CD8-positive, alpha-beta memory T cell (primary cell): Measurements from ENCODE around the gene SLC28A1. TPM values are rescaled to one million over a fixed set of nuclear protein-coding genes. Genes with fewer than 3 reads are reported as not detected.
"Not testable (repeated sequence)": the region's sequence is repeated elsewhere in the genome, so short reads cannot be mapped to it uniquely, and the experiment has no call there.

ENCODE experiments used
- CTCF ChIA-PET: fragments of 350-600 bp; sonication (Branson Sonifier 250); formaldehyde crosslinking; loops from one replicate; lab custom pipeline; 2021; ENCODE audit warnings: antibody characterized with exemption; lab: Charles Lee
- POLR2A ChIA-PET: fragments of 350-600 bp; sonication (Branson Sonifier 250); formaldehyde crosslinking; loops from one replicate; lab custom pipeline; 2021; ENCODE audit warnings: antibody characterized with exemption; lab: Charles Lee
- DNase-seq, 5 donors: peaks; one replicate each; pipeline versions ENCODE4 v3.0.0 to v3.0.0-alpha.2; 2020 to 2022; ENCODE audit warnings: mixed read lengths in 1 of 5
- H3K27ac ChIP-seq: one replicate; pipeline ENCODE4 v1.7.0; 2013; ENCODE audit warnings: low read depth, mild to moderate bottlenecking, low read length, moderate library complexity
- H3K27me3 ChIP-seq: 2 replicates; pipeline ENCODE4 v1.7.0; 2013; ENCODE audit warnings: low read length, mild to moderate bottlenecking; ENCODE audit not compliant: insufficient read depth, poor library complexity, severe bottlenecking
- H3K36me3 ChIP-seq: 2 replicates; pipeline ENCODE4 v1.7.0; 2013; ENCODE audit warnings: mild to moderate bottlenecking, low read length, moderate library complexity; ENCODE audit not compliant: insufficient read depth
- H3K4me1 ChIP-seq: 2 replicates; pipeline ENCODE4 v1.7.0; 2013; ENCODE audit warnings: mild to moderate bottlenecking, low read length, moderate library complexity; ENCODE audit not compliant: insufficient read depth
- H3K4me3 ChIP-seq: 2 replicates; pipeline ENCODE4 v1.7.0; 2013; ENCODE audit warnings: mild to moderate bottlenecking, low read length
- H3K9me3 ChIP-seq: 2 replicates; pipeline ENCODE4 v1.7.0; 2013; ENCODE audit warnings: mild to moderate bottlenecking, low read length
- H3K27ac Mint-ChIP-seq, 8 donors: one replicate each; pipeline ENCODE4 v1.8.0; 2020 to 2021; ENCODE audit warnings: mixed read lengths in 8 of 8, mild to moderate bottlenecking in 6 of 8, inconsistent platforms in 3 of 8, moderate library complexity in 3 of 8
- H3K27me3 Mint-ChIP-seq, 2 donors: one replicate each; pipeline ENCODE4 v1.8.0; 2020 to 2021; ENCODE audit warnings: mixed read lengths in 2 of 2, mild to moderate bottlenecking in 1 of 2, moderate library complexity in 1 of 2
- H3K36me3 Mint-ChIP-seq, 3 donors: one replicate each; pipeline ENCODE4 v1.8.0; 2020 to 2021; ENCODE audit warnings: mixed read lengths in 3 of 3, inconsistent platforms in 1 of 3, mild to moderate bottlenecking in 1 of 3
- H3K4me1 Mint-ChIP-seq, 3 donors: one replicate each; pipeline ENCODE4 v1.8.0; 2020 to 2021; ENCODE audit warnings: mixed read lengths in 3 of 3, inconsistent platforms in 1 of 3, mild to moderate bottlenecking in 1 of 3
- H3K4me3 Mint-ChIP-seq, 7 donors: one replicate each; pipeline ENCODE4 v1.8.0; 2020 to 2021; ENCODE audit warnings: mixed read lengths in 7 of 7, mild to moderate bottlenecking in 6 of 7, moderate library complexity in 4 of 7, inconsistent platforms in 2 of 7
- H3K9me3 Mint-ChIP-seq, 5 donors: one replicate each; pipeline ENCODE4 v1.8.0; 2020 to 2022; ENCODE audit warnings: mixed read lengths in 5 of 5, mild to moderate bottlenecking in 3 of 5, moderate library complexity in 2 of 5, inconsistent platforms in 1 of 5
- polyA plus RNA-seq: library from polyadenylated mRNA; unstranded; fragments of 300-500 nt; fragmentation: Illumina TruSeq; gene quantifications from one replicate; pipeline ENCODE4 v1.2.3, GENCODE V29; 2021
- total RNA-seq, 2 experiments: library from RNA; stranded (reverse); gene quantifications; one replicate each; pipeline ENCODE4 v1.2.3, GENCODE V29; 2021

The SLC28A1 gene
- total and polyA plus RNA-seq, 3 experiments from 2014 or later: not detected

- Histone ChIP-seq H3K4me3 (no peak overlapping the region), H3K9me3 (no peaks in the 10 kb centered on the region), H3K27me3 (no peaks in the 10 kb centered on the region), H3K27ac (no peak overlapping the region), H3K4me1 (no peaks in the 10 kb centered on the region), H3K36me3 (no peaks in the 10 kb centered on the region)
- H3K4me1 Mint-ChIP-seq: no peaks in the 10 kb centered on the region
- peaks cover 0 to 11% (median 4%) of the 10 kb centered on the region in 3 donors for H3K36me3 Mint-ChIP-seq
- peaks cover 6 to 15% (median 12%) of the 10 kb centered on the region in 5 donors for H3K9me3 Mint-ChIP-seq
- H3K27me3 Mint-ChIP-seq: peaks cover 5 to 10% of the 10 kb centered on the region in 2 donors
- no peak for DNase-seq
- POLR2A ChIA-PET: no interaction called here
- H3K4me3 Mint-ChIP-seq: no peak overlapping the region
- H3K27ac Mint-ChIP-seq: peak overlapping the region in 1 of 8 donors; percentile 61
- CTCF ChIA-PET: interaction anchor here (1.5 kb wide), 1 partner anchor 8 kb away, joined by 3 read pairs; no protein-coding TSS in a partner anchor
These were observed 41.7 kb upstream of the SLC28A1 start for GRCh38 chr15:84842781-84843180.

GRCh38 chr15:84844964-84845363 is 39.5 kb upstream of the SLC28A1 start:
- Mint-ChIP-seq H3K4me1 (no peaks in the 10 kb centered on the region), H3K27me3 (peaks cover 5 to 10% of the 10 kb centered on the region in 2 donors), H3K36me3 (peaks cover 0 to 18% (median 6%) of the 10 kb centered on the region in 3 donors), H3K9me3 (peaks cover 6 to 15% (median 14%) of the 10 kb centered on the region in 5 donors), H3K4me3 (no peak overlapping the region), H3K27ac (no peak overlapping the region)
- Histone ChIP-seq H3K27ac (no peak overlapping the region), H3K9me3 (no peaks in the 10 kb centered on the region), H3K27me3 (no peaks in the 10 kb centered on the region), H3K4me1 (no peaks in the 10 kb centered on the region), H3K36me3 (no peaks in the 10 kb centered on the region), H3K4me3 (no peak overlapping the region)
- ChIA-PET POLR2A (interaction anchor here (0.7 kb wide), 1 partner anchor 159 kb away, joined by 3 read pairs; no protein-coding TSS in a partner anchor), CTCF (interaction anchor here (1.2 to 1.5 kb wide), 2 partner anchors 13 to 14 kb away, joined by 4 to 6 read pairs; no protein-coding TSS in a partner anchor)
- no peak for DNase-seq

GRCh38 chr15:84845631-84846030 is 38.8 kb upstream of the SLC28A1 start:
- H3K4me1 ChIP-seq, H3K9me3 ChIP-seq, H3K27ac ChIP-seq, H3K4me3 ChIP-seq, H3K27ac Mint-ChIP-seq, H3K4me1 Mint-ChIP-seq, H3K4me3 Mint-ChIP-seq, H3K36me3 ChIP-seq, H3K27me3 ChIP-seq: not testable (repeated sequence)
- CTCF ChIA-PET: interaction anchor here (1.2 to 1.5 kb wide), 2 partner anchors 13 to 15 kb away, joined by 4 to 6 read pairs; no protein-coding TSS in a partner anchor
- Mint-ChIP-seq H3K36me3 (peaks cover 0 to 18% (median 6%) of the 10 kb centered on the region in 3 donors), H3K27me3 (peaks cover 5 to 10% of the 10 kb centered on the region in 2 donors), H3K9me3 (peaks cover 6 to 15% (median 14%) of the 10 kb centered on the region in 5 donors)
- peak in 1 of 5 donors; percentile 13 for DNase-seq
- POLR2A ChIA-PET: interaction anchor here (0.7 kb wide), 1 partner anchor 158 kb away, joined by 3 read pairs; no protein-coding TSS in a partner anchor

GRCh38 chr15:84846269-84846668 is 38.2 kb upstream of the SLC28A1 start:
- Mint-ChIP-seq H3K27ac (no peak overlapping the region), H3K9me3 (peaks cover 6 to 15% (median 14%) of the 10 kb centered on the region in 5 donors), H3K27me3 (peaks cover 5 to 8% of the 10 kb centered on the region in 2 donors), H3K4me3 (no peak overlapping the region), H3K4me1 (no peaks in the 10 kb centered on the region), H3K36me3 (peaks cover 0 to 18% (median 6%) of the 10 kb centered on the region in 3 donors)
- POLR2A ChIA-PET: no interaction called here
- no peaks in the 10 kb centered on the region for H3K9me3 ChIP-seq
- no peak overlapping the region for H3K27ac ChIP-seq
- no peaks in the 10 kb centered on the region for H3K27me3 ChIP-seq
- no peaks in the 10 kb centered on the region for H3K4me1 ChIP-seq
- no peaks in the 10 kb centered on the region for H3K36me3 ChIP-seq
- no peak for DNase-seq
- no peak overlapping the region for H3K4me3 ChIP-seq
- CTCF ChIA-PET: interaction anchor here (1.5 kb wide), 1 partner anchor 16 kb away, joined by 4 read pairs; no protein-coding TSS in a partner anchor

- Mint-ChIP-seq H3K4me3 (no peak overlapping the region), H3K9me3 (peaks cover 6 to 15% (median 14%) of the 10 kb centered on the region in 5 donors), H3K27me3 (peaks cover under 1 to 4% of the 10 kb centered on the region in 2 donors), H3K36me3 (peaks cover 0 to 18% (median 6%) of the 10 kb centered on the region in 3 donors), H3K4me1 (no peaks in the 10 kb centered on the region), H3K27ac (no peak overlapping the region)
- Histone ChIP-seq H3K36me3 (no peaks in the 10 kb centered on the region), H3K9me3 (no peaks in the 10 kb centered on the region), H3K27me3 (no peaks in the 10 kb centered on the region), H3K4me1 (no peaks in the 10 kb centered on the region), H3K4me3 (no peak overlapping the region), H3K27ac (no peak overlapping the region)
- POLR2A ChIA-PET: no interaction called here
- no peak for DNase-seq
- CTCF ChIA-PET: no interaction called here
These were observed 37.1 kb upstream of the SLC28A1 start for GRCh38 chr15:84847382-84847781.

- no peaks in the 10 kb centered on the region for H3K4me1 Mint-ChIP-seq
- Histone ChIP-seq H3K4me3 (no peak overlapping the region), H3K4me1 (no peaks in the 10 kb centered on the region), H3K27ac (no peak overlapping the region), H3K36me3 (no peaks in the 10 kb centered on the region), H3K9me3 (no peaks in the 10 kb centered on the region), H3K27me3 (no peaks in the 10 kb centered on the region)
- no peak overlapping the region for H3K4me3 Mint-ChIP-seq
- H3K27ac Mint-ChIP-seq: no peak overlapping the region
- CTCF ChIA-PET: no interaction called here
- peaks cover 0 to 8% (median 5%) of the 10 kb centered on the region in 3 donors for H3K36me3 Mint-ChIP-seq
- POLR2A ChIA-PET: no interaction called here
- no peaks in the 10 kb centered on the region for H3K27me3 Mint-ChIP-seq
- DNase-seq: no peak
- peaks cover 1 to 6% (median 3%) of the 10 kb centered on the region in 5 donors for H3K9me3 Mint-ChIP-seq
These were observed 32.2 kb upstream of the SLC28A1 start for GRCh38 chr15:84852212-84852611.

- Histone ChIP-seq H3K27ac (no peak overlapping the region), H3K27me3 (no peaks in the 10 kb centered on the region), H3K4me3 (no peak overlapping the region), H3K4me1 (no peaks in the 10 kb centered on the region), H3K9me3 (no peaks in the 10 kb centered on the region), H3K36me3 (no peaks in the 10 kb centered on the region)
- POLR2A ChIA-PET: no interaction called here
- no peaks in the 10 kb centered on the region for H3K27me3 Mint-ChIP-seq
- H3K9me3 Mint-ChIP-seq: no peaks in the 10 kb centered on the region
- CTCF ChIA-PET: no interaction called here
- no peak overlapping the region for H3K4me3 Mint-ChIP-seq
- peak overlapping the region in 1 of 8 donors; percentile 53 for H3K27ac Mint-ChIP-seq
- DNase-seq: no peak
- H3K36me3 Mint-ChIP-seq: peaks cover 0 to 2% (median 0%) of the 10 kb centered on the region in 3 donors
- no peaks in the 10 kb centered on the region for H3K4me1 Mint-ChIP-seq
These were observed 29.3 kb upstream of the SLC28A1 start for GRCh38 chr15:84855136-84855535.

- H3K4me3 Mint-ChIP-seq: no peak overlapping the region
- no peaks in the 10 kb centered on the region for H3K9me3 Mint-ChIP-seq
- no peaks in the 10 kb centered on the region for H3K4me1 Mint-ChIP-seq
- H3K27ac ChIP-seq: no peak overlapping the region
- peak overlapping the region in 1 of 8 donors; percentile 11 for H3K27ac Mint-ChIP-seq
- H3K36me3 Mint-ChIP-seq: peaks cover 0 to 2% (median 0%) of the 10 kb centered on the region in 3 donors
- H3K4me1 ChIP-seq: no peaks in the 10 kb centered on the region
- no peaks in the 10 kb centered on the region for H3K27me3 ChIP-seq
- no peaks in the 10 kb centered on the region for H3K27me3 Mint-ChIP-seq
- ChIA-PET POLR2A (no interaction called here), CTCF (no interaction called here)
- no peaks in the 10 kb centered on the region for H3K9me3 ChIP-seq
- no peak for DNase-seq
- no peak overlapping the region for H3K4me3 ChIP-seq
- H3K36me3 ChIP-seq: no peaks in the 10 kb centered on the region
These were observed 28.7 kb upstream of the SLC28A1 start for GRCh38 chr15:84855765-84856164.
